Heart left ventricle (tissue), 16 donors: ENCODE measurements around the gene ZNF146. TPM values are rescaled to one million over a fixed set of nuclear protein-coding genes. Genes with fewer than 3 reads are reported as not detected.
A peak's percentile ranks its signal among the peaks of the same experiment; 100 is the strongest.

Experiments used
- ATAC-seq, 4 donors: fragments of 200-7000 bp; cut with Tn5 transposase; one replicate each; pipeline ENCODE4 v1.9.1; 2020 to 2022; ENCODE audit warnings: moderate library complexity in 4 of 4, mild to moderate bottlenecking in 3 of 4, moderate number of reproducible peaks in 1 of 4
- DNase-seq, 5 donors: peaks; one replicate each; pipeline ENCODE4 v3.0.0-alpha.2; 2020
- H3K27ac ChIP-seq, 12 donors: fragments of 200-600 bp; sonication (generic) in 4 of 12; one replicate each; pipeline versions ENCODE4 v1.5.0 to v1.8.0; 2016 to 2022; ENCODE audit warnings: mild to moderate bottlenecking in 2 of 12
- H3K27me3 ChIP-seq, 9 donors: fragments of 200-600 bp; sonication (generic) in 2 of 9; one replicate each; pipeline versions ENCODE4 v1.5.1 to v1.8.0; 2016 to 2022; ENCODE audit warnings: mild to moderate bottlenecking in 3 of 9
- H3K36me3 ChIP-seq, 9 donors: fragments of 200-600 bp; sonication (generic) in 2 of 9; one replicate each; pipeline versions ENCODE4 v1.5.0 to v1.8.0; 2018 to 2022; ENCODE audit warnings: mild to moderate bottlenecking in 2 of 9
- H3K4me1 ChIP-seq, 12 donors: fragments of 200-600 bp; sonication (generic) in 4 of 12; one replicate each; pipeline versions ENCODE4 v1.5.0 to v1.8.0; 2016 to 2022; ENCODE audit warnings: mild to moderate bottlenecking in 3 of 12
- H3K4me3 ChIP-seq, 12 donors: fragments of 200-600 bp; sonication (generic) in 4 of 12; one replicate each; pipeline versions ENCODE4 v1.5.0 to v1.8.0; 2017 to 2022; ENCODE audit warnings: mild to moderate bottlenecking in 9 of 12, moderate library complexity in 4 of 12
- H3K9me3 ChIP-seq, 12 donors: fragments of 200-600 bp; sonication (generic) in 4 of 12; one replicate each; pipeline versions ENCODE4 v1.5.0 to v1.8.0; 2016 to 2022; ENCODE audit warnings: mild to moderate bottlenecking in 1 of 12
- CTCF ChIP-seq, 12 donors: fragments of 200-600 bp; sonication (generic) in 4 of 12; IDR thresholded peaks; one replicate each; pipeline versions ENCODE4 v1.5.0 to v1.8.0; 2018 to 2022; ENCODE audit warnings: antibody characterized with exemption in 12 of 12, mild to moderate bottlenecking in 5 of 12
- POLR2A ChIP-seq, 2 donors: fragments of 450-650 bp; IDR thresholded peaks; one replicate each; pipeline ENCODE4 v1.6.1; 2017; ENCODE audit warnings: antibody characterized with exemption in 2 of 2, mild to moderate bottlenecking in 2 of 2, moderate library complexity in 2 of 2
- WGBS, 4 donors: extraction: QIAGEN DNeasy Blood & Tissue Kit in 2 of 4; methylation state at CpG; one replicate each; pipeline versions ENCODE4 v1.1.5 to v1.1.7; 2013 to 2018; 5-methylcytosine and 5-hydroxymethylcytosine counted together
- intact Hi-C, 10 donors: fragments of 100-400 bp; cut with DNase I; formaldehyde crosslinking; loops; one replicate each; pipeline versions ENCODE4 v1.11.1 to v1.14.2; 2022
- polyA plus RNA-seq, 2 donors: library from polyadenylated mRNA; stranded (reverse); fragments of 200-250 nt; gene quantifications; one replicate each; pipeline ENCODE4 v1.2.3, GENCODE V29; 2013
- total RNA-seq, 9 donors: library from RNA; depleted of rRNA in 2 of 9; stranded (reverse); fragments of >200 nt in 2 of 9; fragmentation: NEBNext Ultra II Directional in 3 of 9; extraction: Animal tissue kit (Norgen Biotek cat#: 25700) in 3 of 9; gene quantifications; one replicate each; pipeline versions ENCODE4 v1.1.0 to v1.2.4, GENCODE V29; 2016 to 2023
- donor health status: ischemic (EF 13 %, LVEDD 7.1; RV severe dilation, severe dysfunction).
- donor health status: healthy with polysubstance abuse.
- donor health status: DM: no; HTN: yes; CAD: no.
- donor health status: DM: no; HTN: no; CAD: no.
- donor health status: ischemic (EF 25% LVEDD 6.9; RV normal size, moderate dysfunction).
- donor health status: ischemic (EF 25% LVEDD 5.7; RV mildly dilated, moderate dysfunction).
- donor health status: healthy.
- donor health status: DM: yes; HTN: yes; CAD: no.
- donor health status: ischemic (EF 35%, LVEDD 5.7; RV mildly dilated, moderate dysfunction).
- donor health status: nonischemic (EF 11% LVEDD 7.7; RV severe dilation, severe dysfunction).
- donor health status: DM: yes; HTN: yes; CAD: no.
- donor health status: PGD.
- donor health status: ischemic (EF 29% LVEDD 5.4; RV normal size, mild dysfunction).
- donor health status: nonischemic (EF 23%, LVEDD 6.1; RV moderate dilation, normal function).

Gene ZNF146
- total and polyA plus RNA-seq, 11 donors: 14.1 to 53.7 (median 35.1) TPM

- Histone ChIP-seq H3K27me3 (no peaks in the 10 kb centered on the region), H3K36me3 (peaks cover 9 to 89% (median 80%) of the 10 kb centered on the region in 9 donors), H3K4me1 (no peaks in the 10 kb centered on the region), H3K27ac (no peak overlapping the region), H3K9me3 (peaks cover 0 to 85% (median 0%) of the 10 kb centered on the region in 12 donors), H3K4me3 (no peak overlapping the region)
- no peak for ATAC-seq
- intact Hi-C loops: no loop called here
- WGBS, 4 donors: 96 to 98% (median 97%) methylated on average over 6 of the region's 6 CpGs
- TF ChIP-seq POLR2A (IDR thresholded peaks at IDR 0.05) (no peak), CTCF (IDR thresholded peaks at IDR 0.05) (no peak)
- DNase-seq: no peak
Observed at GRCh38 chr19:36236304-36236945, 21.5 kb downstream of the ZNF146 start.

GRCh38 chr19:36236946-36237310 is 22.0 kb downstream of the ZNF146 start:
- 95 to 99% (median 98%) methylated on average over 3 of the region's 3 CpGs for WGBS, 4 donors
- no peak overlapping the region for H3K27ac ChIP-seq
- H3K27me3 ChIP-seq: no peaks in the 10 kb centered on the region
- H3K36me3 ChIP-seq: peaks cover 9 to 83% (median 75%) of the 10 kb centered on the region in 9 donors
- no peaks in the 10 kb centered on the region for H3K4me1 ChIP-seq
- intact Hi-C loops: no loop called here
- H3K4me3 ChIP-seq: no peak overlapping the region
- TF ChIP-seq CTCF (IDR thresholded peaks at IDR 0.05) (no peak), POLR2A (IDR thresholded peaks at IDR 0.05) (no peak)
- no peak for ATAC-seq
- no peak for DNase-seq
- H3K9me3 ChIP-seq: peaks cover 0 to 83% (median 0%) of the 10 kb centered on the region in 12 donors

GRCh38 chr19:36244066-36244465 is 29.2 kb downstream of the ZNF146 start:
- H3K36me3 ChIP-seq: peaks cover 0 to 13% (median 5%) of the 10 kb centered on the region in 9 donors
- peaks cover 0 to 41% (median 0%) of the 10 kb centered on the region in 12 donors for H3K9me3 ChIP-seq
- TF ChIP-seq POLR2A (IDR thresholded peaks at IDR 0.05) (no peak), CTCF (IDR thresholded peaks at IDR 0.05) (no peak)
- H3K4me1 ChIP-seq: peaks cover 0 to 14% (median 3%) of the 10 kb centered on the region in 12 donors
- intact Hi-C loops: no loop called here
- no peak overlapping the region for H3K27ac ChIP-seq
- no peak overlapping the region for H3K4me3 ChIP-seq
- 62 to 86% (median 70%) methylated on average over 11 of the region's 11 CpGs for WGBS, 4 donors
- H3K27me3 ChIP-seq: peaks cover 0 to 8% (median 0%) of the 10 kb centered on the region in 9 donors
- DNase-seq: no peak
- no peak for ATAC-seq

- H3K4me1 ChIP-seq: peaks cover 0 to 14% (median 3%) of the 10 kb centered on the region in 12 donors
Observed at GRCh38 chr19:36245210-36246005, 30.5 kb downstream of the ZNF146 start.

More at GRCh38 chr19:36245210-36246005, 30.5 kb downstream of the ZNF146 start:
- no peak for TF ChIP-seq CTCF (IDR thresholded peaks at IDR 0.05)
- TF ChIP-seq POLR2A (IDR thresholded peaks at IDR 0.05): no peak
- peaks cover 0 to under 1% (median 0%) of the 10 kb centered on the region in 9 donors for H3K36me3 ChIP-seq
- H3K9me3 ChIP-seq: peaks cover 0 to 29% (median 0%) of the 10 kb centered on the region in 12 donors
- no peak for DNase-seq
- intact Hi-C loops: no loop called here
- H3K4me3 ChIP-seq: peak overlapping the region; percentile 7 to 65 (median 48)
- WGBS, 4 donors: 2 to 3% (median 2%) methylated on average over 24 to 63 of the region's 63 CpGs
- peaks cover 0 to 8% (median 0%) of the 10 kb centered on the region in 9 donors for H3K27me3 ChIP-seq
- no peak overlapping the region for H3K27ac ChIP-seq
- peak; percentile 26 to 69 (median 62) for ATAC-seq
